SK-N-SH (cell line): ENCODE data around the gene FOXO1. TPM values are rescaled to one million over a fixed set of nuclear protein-coding genes. Genes with fewer than 3 reads are reported as not detected.

Source experiments
- CTCF ChIA-PET: fragments of 300-600, 350-600 bp; formaldehyde crosslinking; extraction: SDS; loops from one replicate; lab custom pipeline; 2021; lab: Yijun Ruan, JAX
- POLR2A ChIA-PET: fragments of 350-600 bp; sonication (Branson Sonifier 250); formaldehyde crosslinking; extraction: SDS; loops from one replicate; lab custom pipeline; 2020; ENCODE audit warnings: antibody characterized with exemption, inconsistent platforms; lab: Yijun Ruan, JAX
- DNase-seq: peaks from one replicate; pipeline ENCODE4 v3.0.0; 2012
- H2AFZ ChIP-seq: fragments of 200-600 bp; sonication (generic); 2 replicates; pipeline ENCODE4 v1.8.1; 2016; ENCODE audit warnings: antibody characterized with exemption, mild to moderate bottlenecking, low read depth
- H3F3A ChIP-seq: fragments of 200-600 bp; sonication (generic); replicated peaks from 2 replicates; pipeline ENCODE3; 2016; ENCODE audit warnings: antibody characterized with exemption, mild to moderate bottlenecking; ENCODE audit not compliant: insufficient read depth
- H3K27ac ChIP-seq, 2 experiments: fragments of 200-500 bp in 1 of 2; fragments of 200-600 bp in 1 of 2; sonication (Bioruptor generic) in 1 of 2; sonication (generic), shearing (Covaris generic) in 1 of 2; 2 replicates each; pipeline versions ENCODE4 v1.5.1 to v1.6.1; 2014 to 2016; ENCODE audit warnings: low read depth in 2 of 2, inconsistent platforms in 1 of 2, low read length in 1 of 2, mild to moderate bottlenecking in 1 of 2, mixed read lengths in 1 of 2
- H3K27me3 ChIP-seq: fragments of 200-600 bp; sonication (generic), shearing (Covaris generic); 2 replicates; pipeline ENCODE4 v1.6.1; 2016; ENCODE audit warnings: mixed run types; ENCODE audit not compliant: insufficient read depth
- H3K36me3 ChIP-seq, 2 experiments: fragments of 200-500 bp in 1 of 2; fragments of 200-600 bp in 1 of 2; sonication (Bioruptor generic) in 1 of 2; sonication (generic) in 1 of 2; replicated peaks in 1 of 2; 2 replicates each; pipeline versions ENCODE3 to v1.5.1; 2014 to 2016; ENCODE audit warnings: low read length in 1 of 2, mild to moderate bottlenecking in 1 of 2; ENCODE audit not compliant: insufficient read depth in 2 of 2, control insufficient read depth in 1 of 2
- H3K4me1 ChIP-seq, 2 experiments: fragments of 200-500 bp in 1 of 2; fragments of 200-600 bp in 1 of 2; sonication (Bioruptor generic) in 1 of 2; sonication (generic), shearing (Covaris generic) in 1 of 2; 2 replicates each; pipeline versions ENCODE4 v1.5.1 to v1.6.1; 2014 to 2016; ENCODE audit warnings: low read depth in 1 of 2, low read length in 1 of 2, mixed run types in 1 of 2; ENCODE audit not compliant: insufficient read depth in 2 of 2, control insufficient read depth in 1 of 2
- H3K4me2 ChIP-seq: fragments of 200-600 bp; sonication (generic), shearing (Covaris generic); 2 replicates; pipeline ENCODE4 v1.6.1; 2017; ENCODE audit warnings: mixed run types
- H3K4me3 ChIP-seq, 2 experiments: fragments of 200-500 bp in 1 of 2; fragments of 200-600 bp in 1 of 2; sonication (Bioruptor generic) in 1 of 2; sonication (generic), shearing (Covaris generic) in 1 of 2; 2 replicates each; pipeline versions ENCODE4 v1.5.1 to v1.8.1; 2014 to 2016; ENCODE audit warnings: low read depth in 2 of 2, inconsistent platforms in 1 of 2, low read length in 1 of 2, mild to moderate bottlenecking in 1 of 2, mixed read lengths in 1 of 2, moderate library complexity in 1 of 2
- H3K79me2 ChIP-seq: fragments of 200-600 bp; sonication (generic); 2 replicates; pipeline ENCODE4 v1.8.1; 2017; ENCODE audit warnings: mild to moderate bottlenecking; ENCODE audit not compliant: insufficient read depth
- H3K9ac ChIP-seq: fragments of 200-600 bp; sonication (generic); 2 replicates; pipeline ENCODE4 v1.6.1; 2017; ENCODE audit warnings: mixed run types
- H3K9me2 ChIP-seq: fragments of 200-600 bp; sonication (generic); 2 replicates; pipeline ENCODE4 v1.6.1; 2017; ENCODE audit warnings: mixed run types
- H3K9me3 ChIP-seq: fragments of 200-600 bp; sonication (generic); 2 replicates; pipeline ENCODE4 v1.6.1; 2017; ENCODE audit warnings: mixed run types, mild to moderate bottlenecking, moderate library complexity
- H4K20me1 ChIP-seq: fragments of 200-600 bp; sonication (generic); 2 replicates; pipeline ENCODE4 v1.6.1; 2017; ENCODE audit warnings: mild to moderate bottlenecking, mixed run types; ENCODE audit not compliant: insufficient read depth
- CHD2 ChIP-seq: fragments of 150-350 bp; IDR thresholded peaks from 2 replicates; pipeline ENCODE4 v1.6.1; 2018; ENCODE audit warnings: low read length; ENCODE audit not compliant: partially characterized antibody
- ELF1 ChIP-seq: IDR thresholded peaks from 2 replicates; pipeline ENCODE4 v1.4.0; 2012
- EP300 ChIP-seq, 2 experiments: IDR thresholded peaks; 2 replicates each; pipeline versions ENCODE4 v1.4.0 to v1.6.1; 2012; ENCODE audit warnings: borderline replicate concordance in 1 of 2, low read depth in 1 of 2, low read length in 1 of 2
- FOSL2 ChIP-seq: IDR thresholded peaks from 2 replicates; pipeline ENCODE4 v1.4.0; 2012; ENCODE audit warnings: low read depth, mild to moderate bottlenecking, moderate library complexity, borderline replicate concordance
- FOXJ3 ChIP-seq: sonication (generic); formaldehyde crosslinking; IDR thresholded peaks from 2 replicates; pipeline ENCODE4 v1.5.1; 2020; ENCODE audit warnings: mild to moderate bottlenecking, missing genetic modification reagents
- FOXM1 ChIP-seq: IDR thresholded peaks from 2 replicates; pipeline ENCODE4 v1.4.0; 2012; ENCODE audit warnings: low read depth, mild to moderate bottlenecking
- GATA2 ChIP-seq: sonication (generic); formaldehyde crosslinking; IDR thresholded peaks from 2 replicates; pipeline ENCODE4 v1.5.0; 2020; ENCODE audit warnings: mild to moderate bottlenecking, missing genetic modification reagents
- MXI1 ChIP-seq: IDR thresholded peaks from 2 replicates; pipeline ENCODE4 v1.6.1; 2012; ENCODE audit warnings: mild to moderate bottlenecking, low read depth, low read length, improper control_type of control experiment
- POLR2AphosphoS5 ChIP-seq: IDR thresholded peaks from 2 replicates; pipeline ENCODE4 v1.6.1; 2012; ENCODE audit warnings: low read depth, low read length
- RAD21 ChIP-seq: IDR thresholded peaks from 2 replicates; pipeline ENCODE4 v1.6.1; 2012; ENCODE audit warnings: mild to moderate bottlenecking, low read length
- RFX5 ChIP-seq: IDR thresholded peaks from 2 replicates; pipeline ENCODE4 v1.6.1; 2012; ENCODE audit warnings: mild to moderate bottlenecking, improper control_type of control experiment, low read length
- RXRA ChIP-seq: IDR thresholded peaks from 2 replicates; pipeline ENCODE4 v1.4.0; 2012; ENCODE audit warnings: low read depth, mild to moderate bottlenecking, borderline replicate concordance
- TAF1 ChIP-seq: IDR thresholded peaks from 2 replicates; pipeline ENCODE4 v1.6.1; 2012; ENCODE audit warnings: low read depth, mild to moderate bottlenecking, low read length, moderate library complexity, borderline replicate concordance
- TEAD4 ChIP-seq: IDR thresholded peaks from 2 replicates; pipeline ENCODE4 v1.4.0; 2012; ENCODE audit warnings: mild to moderate bottlenecking, borderline replicate concordance; ENCODE audit not compliant: insufficient read depth
- WGBS: methylation state at CpG from one replicate; pipeline ENCODE4 v1.1.6; 2017; ENCODE audit warnings: low lambda C conversion rate; 5-methylcytosine and 5-hydroxymethylcytosine counted together
- polyA plus RNA-seq, 3 experiments: library from polyadenylated mRNA; depleted of rRNA; stranded (reverse); fragments of >200 nt; gene quantifications; 2 replicates each; pipeline ENCODE4 v1.2.3, GENCODE V29; 2012

FOXO1 gene
- polyA plus RNA-seq, 1 of the 3 experiments (the other 2 are of a cell fraction): 1.8 TPM

DNA sequence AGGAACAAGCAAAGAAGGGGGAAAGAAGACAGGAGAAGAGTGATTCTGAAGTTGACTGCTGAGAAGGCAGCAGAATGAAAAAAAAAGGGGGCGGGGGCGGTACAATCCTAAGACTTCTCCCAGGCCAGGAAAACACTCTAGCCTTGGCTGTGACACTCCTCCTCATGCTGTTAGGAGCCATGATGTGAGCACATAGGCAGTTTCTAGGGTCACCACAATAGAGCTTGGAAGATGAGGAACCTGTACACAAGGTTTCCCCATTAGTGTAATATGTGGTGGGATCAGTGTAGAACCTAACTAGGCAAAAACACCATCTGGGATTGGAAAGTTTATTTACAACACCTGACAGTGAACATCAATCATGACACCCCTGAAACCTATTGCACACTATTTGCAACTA is 86.9 kb downstream of the FOXO1 start:
- H3K79me2 ChIP-seq: peaks cover 11% of the 10 kb centered on the region; the same call in 1 of the 2 replicates
- H3K9ac ChIP-seq: no peak overlapping the region
- CTCF ChIA-PET: no interaction called here
- no peak overlapping the region for H2AFZ ChIP-seq
- no peak overlapping the region for H3K4me2 ChIP-seq
- H4K20me1 ChIP-seq: no peaks in the 10 kb centered on the region; the same call in 1 of the 2 replicates
- no peaks in the 10 kb centered on the region for H3K27me3 ChIP-seq
- peaks cover 0 to 3% of the 10 kb centered on the region in 2 experiments for H3K36me3 ChIP-seq
- no peak for TF ChIP-seq EP300 (IDR thresholded peaks at IDR 0.05; ENCODE audit: borderline replicate concordance in 1 of 2, low read depth in 1 of 2, low read length in 1 of 2)
- no peak for DNase-seq
- no peaks in the 10 kb centered on the region for H3K9me2 ChIP-seq
- POLR2A ChIA-PET: no interaction called here
- H3F3A ChIP-seq: no peaks in the 10 kb centered on the region
- WGBS: 91% methylated on average over 2 of the region's 2 CpGs
- H3K27ac ChIP-seq: no peak overlapping the region
- H3K4me3 ChIP-seq: no peak overlapping the region
- H3K4me1 ChIP-seq: no peaks in the 10 kb centered on the region
- no peaks in the 10 kb centered on the region for H3K9me3 ChIP-seq

DNA sequence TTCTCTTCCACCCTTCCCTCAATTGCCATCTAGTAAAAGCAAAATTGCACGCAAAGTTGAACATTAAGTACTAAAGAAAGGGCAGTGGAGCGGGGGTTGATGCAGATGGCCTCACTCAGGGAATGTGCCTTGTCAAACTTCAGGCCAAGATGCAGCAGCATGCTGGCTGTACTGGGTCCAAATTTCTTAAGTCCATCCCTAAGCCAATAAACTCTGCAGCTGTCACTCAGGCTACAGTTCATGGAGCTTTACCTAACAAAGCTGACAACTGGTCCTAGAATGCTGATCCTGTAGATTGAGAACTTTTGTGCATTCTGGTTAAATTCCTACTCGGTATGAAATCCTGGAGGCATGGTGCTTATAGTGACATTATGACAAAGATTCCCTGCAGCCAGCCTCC is 88.4 kb downstream of the FOXO1 start:
- Histone ChIP-seq H3K27me3 (no peaks in the 10 kb centered on the region), H3K9me3 (no peaks in the 10 kb centered on the region), H3K9ac (no peak overlapping the region), H3K4me3 (no peak overlapping the region), H3K4me1 (no peaks in the 10 kb centered on the region), H3K9me2 (no peaks in the 10 kb centered on the region)
- CTCF ChIA-PET: no interaction called here
- TF ChIP-seq RFX5 (no peak), RXRA (no peak), FOSL2 (no peak), POLR2AphosphoS5 (no peak), CHD2 (no peak), EP300 (IDR thresholded peaks at IDR 0.05; ENCODE audit: borderline replicate concordance in 1 of 2, low read depth in 1 of 2, low read length in 1 of 2) (no peak), RAD21 (no peak), TAF1 (no peak)
- TF ChIP-seq, all 33 proteins: peak for 0
- Histone ChIP-seq H3K79me2 (peaks cover 11% of the 10 kb centered on the region), H3K27ac (no peak overlapping the region), H3K36me3 (peaks cover 0 to 3% of the 10 kb centered on the region in 2 experiments), H4K20me1 (no peaks in the 10 kb centered on the region; the same call in 1 of the 2 replicates), H3F3A (no peaks in the 10 kb centered on the region), H2AFZ (no peak overlapping the region), H3K4me2 (no peak overlapping the region)
- POLR2A ChIA-PET: no interaction called here
- WGBS: 77% methylated on average over 3 of the region's 3 CpGs
- DNase-seq: no peak

DNA sequence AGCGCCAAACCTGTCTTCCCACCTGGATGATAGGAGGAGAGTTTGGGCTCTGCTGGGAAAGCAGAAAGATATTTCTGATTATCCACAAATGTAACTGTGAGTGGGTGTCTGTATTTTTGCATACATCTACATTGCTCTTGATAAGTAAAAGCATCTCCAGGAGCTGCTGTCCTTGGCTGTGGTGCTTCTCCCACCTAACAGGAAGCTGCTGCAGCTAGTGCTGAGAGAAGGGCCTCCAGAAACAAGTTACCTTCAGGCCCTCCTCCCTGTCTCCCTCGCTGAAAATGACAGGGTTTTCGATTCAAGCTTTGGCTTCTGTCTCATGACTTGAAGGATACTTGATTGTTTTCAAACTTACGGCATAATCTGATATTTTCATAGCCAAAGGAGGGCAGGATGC is 90.1 kb downstream of the FOXO1 start:
- ChIA-PET CTCF (no interaction called here), POLR2A (no interaction called here)
- 91% methylated on average over 4 of the region's 4 CpGs for WGBS
- Histone ChIP-seq H3K9me3 (no peaks in the 10 kb centered on the region), H3K9ac (no peak overlapping the region), H3K79me2 (peaks cover 11% of the 10 kb centered on the region), H2AFZ (no peak overlapping the region), H4K20me1 (no peaks in the 10 kb centered on the region; the same call in 1 of the 2 replicates), H3K4me2 (no peak overlapping the region), H3K27ac (no peak overlapping the region), H3F3A (no peaks in the 10 kb centered on the region), H3K4me3 (no peak overlapping the region), H3K36me3 (peaks cover 0 to 1% of the 10 kb centered on the region in 2 experiments), H3K4me1 (no peaks in the 10 kb centered on the region), H3K9me2 (no peaks in the 10 kb centered on the region), H3K27me3 (no peaks in the 10 kb centered on the region)
- DNase-seq: no peak
- no peak for TF ChIP-seq GATA2 (CRISPR knock-in tag)
- TF ChIP-seq RAD21: no peak
- TF ChIP-seq POLR2AphosphoS5: no peak
- TF ChIP-seq FOXJ3 (CRISPR knock-in tag): no peak
- TF ChIP-seq FOXM1: no peak
- TF ChIP-seq TEAD4: no peak
- TF ChIP-seq TAF1: no peak
- TF ChIP-seq ELF1: no peak
- TF ChIP-seq MXI1: no peak
